A549 (cell line): Measurements from ENCODE around the gene MAST2.

Experiments used
- CBX2 ChIP-seq: fragments of 200-600 bp; sonication (generic); IDR thresholded peaks from 2 replicates; pipeline ENCODE4 v1.6.1; 2016; ENCODE audit warnings: low read depth, mild to moderate bottlenecking, borderline replicate concordance
- CHD2 ChIP-seq: fragments of 150-350 bp; IDR thresholded peaks from 2 replicates; pipeline ENCODE4 v1.6.1; 2014; ENCODE audit warnings: low read length; ENCODE audit not compliant: partially characterized antibody
- EP300 ChIP-seq, 2 experiments: fragments of >200 bp; sonication (Bioruptor Twin); formaldehyde crosslinking; IDR thresholded peaks; 2 replicates in 1 of 2; 3 replicates in 1 of 2; pipeline ENCODE4 v1.6.1; 2016 to 2017
- HDAC2 ChIP-seq: fragments of 200-600 bp; sonication (generic); IDR thresholded peaks from 2 replicates; pipeline ENCODE4 v1.6.1; 2016
- HOXB13 ChIP-seq: fragments of 250-450 bp; sonication (Bioruptor Pico); IDR thresholded peaks from 2 replicates; pipeline ENCODE4 v1.5.0; 2020; ENCODE audit warnings: low read depth, mild to moderate bottlenecking, moderate library complexity
- JUN ChIP-seq, 2 experiments: fragments of >200 bp; sonication (Bioruptor Twin); formaldehyde crosslinking; IDR thresholded peaks; 2 replicates in 1 of 2; 3 replicates in 1 of 2; pipeline ENCODE4 v1.6.1; 2016 to 2017
- MYC ChIP-seq: IDR thresholded peaks from 2 replicates; pipeline ENCODE4 v1.6.1; 2012; ENCODE audit warnings: mild to moderate bottlenecking, inconsistent platforms, low read length, improper control_type of control experiment, borderline replicate concordance
- RCOR1 ChIP-seq: fragments of 150-350 bp; IDR thresholded peaks from 2 replicates; pipeline ENCODE4 v1.6.1; 2014; ENCODE audit warnings: antibody characterized with exemption, low read length, low read depth
- RNF2 ChIP-seq: fragments of 200-600 bp; sonication (generic); IDR thresholded peaks from 2 replicates; pipeline ENCODE4 v1.6.1; 2016; ENCODE audit warnings: low read depth, mild to moderate bottlenecking, antibody characterized with exemption, moderate library complexity, borderline replicate concordance
- SMC3 ChIP-seq: fragments of >200 bp; sonication (Bioruptor Twin); formaldehyde crosslinking; IDR thresholded peaks from 3 replicates; pipeline ENCODE4 v1.6.1; 2018; ENCODE audit warnings: inconsistent platforms
- TP53 ChIP-seq: fragments of 250-450 bp; sonication (Bioruptor Pico); IDR thresholded peaks from 2 replicates; pipeline ENCODE4 v1.5.0; 2021; ENCODE audit warnings: mild to moderate bottlenecking, moderate library complexity
- TF ChIP-seq, protein P1 (sequence below): fragments of >200 bp; sonication (Bioruptor Twin); formaldehyde crosslinking; IDR thresholded peaks from 3 replicates; pipeline ENCODE4 v1.5.1; 2016
- TF ChIP-seq, protein P2 (sequence below): IDR thresholded peaks from 2 replicates; pipeline ENCODE4 v1.6.1; 2012
- TF ChIP-seq, protein P3 (sequence below): fragments of 250-450 bp; sonication (Bioruptor Pico); IDR thresholded peaks from 2 replicates; pipeline ENCODE4 v1.5.0; 2021; ENCODE audit warnings: mild to moderate bottlenecking, moderate library complexity, borderline replicate concordance

DNA sequence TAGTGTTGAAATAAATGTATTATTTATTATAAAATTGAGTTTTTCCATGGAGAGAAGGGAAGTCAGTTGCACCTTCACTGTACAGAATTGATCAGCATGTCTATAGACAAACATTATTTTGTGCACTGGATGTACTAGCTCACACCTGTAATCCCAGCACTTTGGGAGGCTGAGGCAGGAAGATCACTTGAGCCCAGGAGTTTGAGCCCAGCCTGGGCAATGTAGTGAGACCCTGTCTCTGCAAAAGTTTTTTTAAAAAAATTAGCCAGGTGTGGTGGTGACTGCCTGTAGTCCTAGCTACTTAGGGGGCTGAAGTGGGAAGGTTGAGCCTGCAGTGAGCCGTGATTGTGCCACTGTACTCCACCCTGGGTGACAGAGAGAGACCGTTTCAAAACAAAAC lies 87.7 kb downstream of the MAST2 start:
- no peak for TF ChIP-seq CBX2
- TF ChIP-seq, protein P1, sequence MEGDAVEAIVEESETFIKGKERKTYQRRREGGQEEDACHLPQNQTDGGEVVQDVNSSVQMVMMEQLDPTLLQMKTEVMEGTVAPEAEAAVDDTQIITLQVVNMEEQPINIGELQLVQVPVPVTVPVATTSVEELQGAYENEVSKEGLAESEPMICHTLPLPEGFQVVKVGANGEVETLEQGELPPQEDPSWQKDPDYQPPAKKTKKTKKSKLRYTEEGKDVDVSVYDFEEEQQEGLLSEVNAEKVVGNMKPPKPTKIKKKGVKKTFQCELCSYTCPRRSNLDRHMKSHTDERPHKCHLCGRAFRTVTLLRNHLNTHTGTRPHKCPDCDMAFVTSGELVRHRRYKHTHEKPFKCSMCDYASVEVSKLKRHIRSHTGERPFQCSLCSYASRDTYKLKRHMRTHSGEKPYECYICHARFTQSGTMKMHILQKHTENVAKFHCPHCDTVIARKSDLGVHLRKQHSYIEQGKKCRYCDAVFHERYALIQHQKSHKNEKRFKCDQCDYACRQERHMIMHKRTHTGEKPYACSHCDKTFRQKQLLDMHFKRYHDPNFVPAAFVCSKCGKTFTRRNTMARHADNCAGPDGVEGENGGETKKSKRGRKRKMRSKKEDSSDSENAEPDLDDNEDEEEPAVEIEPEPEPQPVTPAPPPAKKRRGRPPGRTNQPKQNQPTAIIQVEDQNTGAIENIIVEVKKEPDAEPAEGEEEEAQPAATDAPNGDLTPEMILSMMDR: no peak
- TF ChIP-seq JUN (IDR thresholded peaks at IDR 0.05): no peak
- no peak for TF ChIP-seq HDAC2
- TF ChIP-seq CHD2: no peak
- no peak for TF ChIP-seq HOXB13 (CRISPR knock-in tag)
- no peak for TF ChIP-seq RNF2
- TF ChIP-seq EP300 (IDR thresholded peaks at IDR 0.05): no peak
- TF ChIP-seq, protein P2, sequence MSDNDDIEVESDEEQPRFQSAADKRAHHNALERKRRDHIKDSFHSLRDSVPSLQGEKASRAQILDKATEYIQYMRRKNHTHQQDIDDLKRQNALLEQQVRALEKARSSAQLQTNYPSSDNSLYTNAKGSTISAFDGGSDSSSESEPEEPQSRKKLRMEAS: no peak
- TF ChIP-seq SMC3: no peak
- TF ChIP-seq, protein P3, sequence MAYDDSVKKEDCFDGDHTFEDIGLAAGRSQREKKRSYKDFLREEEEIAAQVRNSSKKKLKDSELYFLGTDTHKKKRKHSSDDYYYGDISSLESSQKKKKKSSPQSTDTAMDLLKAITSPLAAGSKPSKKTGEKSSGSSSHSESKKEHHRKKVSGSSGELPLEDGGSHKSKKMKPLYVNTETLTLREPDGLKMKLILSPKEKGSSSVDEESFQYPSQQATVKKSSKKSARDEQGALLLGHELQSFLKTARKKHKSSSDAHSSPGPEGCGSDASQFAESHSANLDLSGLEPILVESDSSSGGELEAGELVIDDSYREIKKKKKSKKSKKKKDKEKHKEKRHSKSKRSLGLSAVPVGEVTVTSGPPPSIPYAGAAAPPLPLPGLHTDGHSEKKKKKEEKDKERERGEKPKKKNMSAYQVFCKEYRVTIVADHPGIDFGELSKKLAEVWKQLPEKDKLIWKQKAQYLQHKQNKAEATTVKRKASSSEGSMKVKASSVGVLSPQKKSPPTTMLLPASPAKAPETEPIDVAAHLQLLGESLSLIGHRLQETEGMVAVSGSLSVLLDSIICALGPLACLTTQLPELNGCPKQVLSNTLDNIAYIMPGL (CRISPR knock-in tag): no peak
- TF ChIP-seq RCOR1: no peak
- TF ChIP-seq TP53 (CRISPR knock-in tag): no peak
- TF ChIP-seq MYC: no peak
